AG04449 (cell line): Measurements from ENCODE around the gene ABCC9.

Experiments
- CTCF ChIA-PET: fragments of 350-600 bp; formaldehyde crosslinking; extraction: SDS; loops from one replicate; lab custom pipeline; 2021; ENCODE audit warnings: antibody characterized with exemption; lab: Yijun Ruan, JAX
- POLR2A ChIA-PET: fragments of 400-600, 350-600 bp; formaldehyde crosslinking; extraction: SDS; loops from one replicate; lab custom pipeline; 2020; ENCODE audit warnings: antibody characterized with exemption, inconsistent platforms; lab: Yijun Ruan, JAX
- DNase-seq: peaks from one replicate; pipeline ENCODE4 v3.0.0-alpha.2; 2010; ENCODE audit warnings: low read depth, low spot score
- H3K4me3 ChIP-seq: 2 replicates; pipeline ENCODE4 v1.5.1; 2011; ENCODE audit warnings: low read depth, mild to moderate bottlenecking, control low read depth, low read length
- CTCF ChIP-seq: IDR thresholded peaks from one replicate; pipeline ENCODE4 v1.5.1; 2011; ENCODE audit warnings: mild to moderate bottlenecking, moderate library complexity, low read length, control low read depth, inconsistent platforms; ENCODE audit not compliant: insufficient read depth; ENCODE audit errors: missing control alignments

Gene ABCC9

GRCh38 chr12:21945002-21945401 is 3.8 kb upstream of the ABCC9 start:
- ChIA-PET CTCF (no interaction called here), POLR2A (no interaction called here)
- no peak for TF ChIP-seq CTCF
- no peak overlapping the region for H3K4me3 ChIP-seq
- no peak for DNase-seq

GRCh38 chr12:21942377-21942703 is 1.1 kb upstream of the ABCC9 start:
- ChIA-PET CTCF (no interaction called here), POLR2A (no interaction called here)
- DNase-seq = no peak
- no peak overlapping the region for H3K4me3 ChIP-seq
- no peak for TF ChIP-seq CTCF

GRCh38 chr12:21941506-21942376 is 515 bp upstream of the ABCC9 start:
- TF ChIP-seq CTCF = peak; percentile 14
- CTCF ChIA-PET = no interaction called here
- H3K4me3 ChIP-seq = peak overlapping the region; percentile 39
- POLR2A ChIA-PET = no interaction called here
- DNase-seq = no peak

- no peak for TF ChIP-seq CTCF
- DNase-seq = no peak
- no peak overlapping the region for H3K4me3 ChIP-seq
- CTCF ChIA-PET = no interaction called here
- POLR2A ChIA-PET = no interaction called here
Measured at GRCh38 chr12:21939435-21939834, 1.8 kb downstream of the ABCC9 start.

- TF ChIP-seq CTCF = no peak
- CTCF ChIA-PET = no interaction called here
- no peak for DNase-seq
- no peak overlapping the region for H3K4me3 ChIP-seq
- POLR2A ChIA-PET = no interaction called here
Measured at GRCh38 chr12:21938879-21939278, 2.3 kb downstream of the ABCC9 start.

- ChIA-PET POLR2A (no interaction called here), CTCF (no interaction called here)
- DNase-seq = no peak
- no peak overlapping the region for H3K4me3 ChIP-seq
- no peak for TF ChIP-seq CTCF
Measured at GRCh38 chr12:21934173-21934572, 7.1 kb downstream of the ABCC9 start.
